HepG2 (cell line): ENCODE data around the gene SHFL. TPM values are rescaled to one million over a fixed set of nuclear protein-coding genes. Genes with fewer than 3 reads are reported as not detected.

Experiments
- CEBPB ChIP-seq: IDR thresholded peaks from 2 replicates; pipeline ENCODE4 v1.6.1; 2011; ENCODE audit warnings: low read depth, low read length, improper control_type of control experiment, borderline replicate concordance
- CERS6 ChIP-seq: sonication (generic); formaldehyde crosslinking; IDR thresholded peaks from 2 replicates; pipeline ENCODE4 v1.5.0; 2020; ENCODE audit warnings: missing genetic modification reagents
- DDIT3 ChIP-seq: sonication (generic); formaldehyde crosslinking; IDR thresholded peaks from 2 replicates; pipeline ENCODE4 v1.4.0; 2020; ENCODE audit warnings: mild to moderate bottlenecking, missing genetic modification reagents
- JUND ChIP-seq: sonication (generic); formaldehyde crosslinking; IDR thresholded peaks from 2 replicates; pipeline ENCODE4 v1.8.0; 2022; ENCODE audit warnings: mild to moderate bottlenecking, missing genetic modification reagents
- KAT8 ChIP-seq: IDR thresholded peaks from 2 replicates; pipeline ENCODE4 v1.6.1; 2016; ENCODE audit warnings: missing genetic modification reagents, missing compliant biosample characterization
- KDM2A ChIP-seq: sonication (generic); formaldehyde crosslinking; IDR thresholded peaks from 2 replicates; pipeline ENCODE4 v1.4.0; 2020; ENCODE audit warnings: low read depth, missing genetic modification reagents, borderline replicate concordance
- LRRFIP1 ChIP-seq: sonication (generic); formaldehyde crosslinking; conservative IDR thresholded peaks from 2 replicates; pipeline ENCODE4 v1.4.0; 2020; ENCODE audit warnings: missing genetic modification reagents
- MXD4 ChIP-seq: IDR thresholded peaks from 2 replicates; pipeline ENCODE4 v1.6.1; 2016; ENCODE audit warnings: mild to moderate bottlenecking, missing biosample characterization, missing genetic modification reagents
- SKI ChIP-seq: fragments of 450-650 bp; IDR thresholded peaks from one replicate; pipeline ENCODE4 v1.6.1; 2018; ENCODE audit warnings: mild to moderate bottlenecking; ENCODE audit not compliant: partially characterized antibody
- THAP11 ChIP-seq: IDR thresholded peaks from 2 replicates; pipeline ENCODE4 v1.6.1; 2016; ENCODE audit warnings: missing biosample characterization, missing genetic modification reagents
- TRIM24 ChIP-seq: sonication (generic); formaldehyde crosslinking; IDR thresholded peaks from 2 replicates; pipeline ENCODE4 v1.8.0; 2022; ENCODE audit warnings: mild to moderate bottlenecking, missing genetic modification reagents
- ZNF142 ChIP-seq: sonication (generic); formaldehyde crosslinking; IDR thresholded peaks from 2 replicates; pipeline ENCODE4 v1.4.0; 2020; ENCODE audit warnings: missing genetic modification reagents
- ZNF382 ChIP-seq: sonication (generic); formaldehyde crosslinking; IDR thresholded peaks from 2 replicates; pipeline ENCODE4 v1.5.0; 2020; ENCODE audit warnings: missing genetic modification reagents, mild to moderate bottlenecking, borderline replicate concordance
- ZNF432 ChIP-seq: sonication (generic); formaldehyde crosslinking; IDR thresholded peaks from 2 replicates; pipeline ENCODE4 v1.5.0; 2020; ENCODE audit warnings: missing genetic modification reagents, mild to moderate bottlenecking, borderline replicate concordance
- ZNF674 ChIP-seq: sonication (generic); formaldehyde crosslinking; IDR thresholded peaks from 2 replicates; pipeline ENCODE4 v1.5.0; 2020; ENCODE audit warnings: low read depth, mild to moderate bottlenecking, missing genetic modification reagents
- ZNF710 ChIP-seq: sonication (generic); formaldehyde crosslinking; IDR thresholded peaks from 2 replicates; pipeline ENCODE4 v1.5.0; 2020; ENCODE audit warnings: mild to moderate bottlenecking, missing genetic modification reagents, borderline replicate concordance
- polyA plus RNA-seq, 8 experiments: library from polyadenylated mRNA; depleted of rRNA in 3 of 8; stranded (reverse) in 7 of 8; unstranded in 1 of 8; fragments of >200 nt; fragmentation: Illumina TruSeq in 4 of 8; extraction: Trizol in 4 of 8; gene quantifications; 2 replicates each; pipeline versions ENCODE4 v1.2.1 to v1.2.3, GENCODE V29; 2011 to 2016; ENCODE audit warnings: low read depth in 4 of 8, missing spikeins in 1 of 8, mixed read lengths in 1 of 8; ENCODE audit not compliant: insufficient read depth in 1 of 8
- total RNA-seq, 5 experiments: library from RNA; depleted of rRNA; stranded (reverse); fragments of >200 nt; fragmentation: Illumina TruSeq; extraction: Trizol; gene quantifications; 2 replicates each; pipeline ENCODE4 v1.2.3, GENCODE V29; 2016; ENCODE audit warnings: low read depth in 1 of 5

Gene SHFL
- total and polyA plus RNA-seq, 2 of the 13 experiments (the other 11 are each of a cell fraction or from before 2014, with no cell fraction given): 12.3 to 36.4 TPM

- TF ChIP-seq LRRFIP1 (CRISPR knock-in tag) (no peak), ZNF432 (CRISPR knock-in tag) (no peak), THAP11 (peak; percentile 76), JUND (no peak), MXD4 (CRISPR knock-in tag) (peak; percentile 64; the same call in 1 of the 2 replicates), TRIM24 (CRISPR knock-in tag) (no peak), CEBPB (no peak), ZNF674 (CRISPR knock-in tag) (no peak), KDM2A (peak; percentile 48), KAT8 (CRISPR knock-in tag) (peak; percentile 40; the same call in 1 of the 2 replicates), SKI (no peak), CERS6 (CRISPR knock-in tag) (no peak), ZNF382 (CRISPR knock-in tag) (no peak), ZNF142 (CRISPR knock-in tag) (no peak), DDIT3 (CRISPR knock-in tag) (no peak), ZNF710 (CRISPR knock-in tag) (no peak)
Observed at GRCh38 chr19:10085641-10086590, at the start of gene SHFL (continued).
